ENCODE measurements around the gene CD3G.

CD3G gene

GRCh38 chr11:118322721-118323120, 21.4 kb upstream of the CD3G start:
- DNase-seq: no peak

GRCh38 chr11:118325283-118325682, 18.9 kb upstream of the CD3G start:
- DNase-seq: no peak

GRCh38 chr11:118328745-118329144, 15.4 kb upstream of the CD3G start:
- no peak for DNase-seq

GRCh38 chr11:118334745-118335144, 9.4 kb upstream of the CD3G start:
- no peak for DNase-seq

GRCh38 chr11:118338637-118339061, 5.5 kb upstream of the CD3G start:
- no peak for DNase-seq

GRCh38 chr11:118339281-118339961, 4.7 kb upstream of the CD3G start:
- no peak for DNase-seq

- DNase-seq: no peak
Measured at GRCh38 chr11:118340449-118340848, 3.7 kb upstream of the CD3G start.

- DNase-seq: no peak
Measured at GRCh38 chr11:118341261-118341660, 2.9 kb upstream of the CD3G start.

GRCh38 chr11:118341815-118342489, 2.2 kb upstream of the CD3G start:
- DNase-seq: no peak

GRCh38 chr11:118342503-118343161, 1.5 kb upstream of the CD3G start, which contains the start of gene CD3D:
Gene CD3D, minus strand, starts transcription at chr11:118342705. Its CDS starts 98 bp downstream, at chr11:118342607.
- no peak for DNase-seq

- no peak for DNase-seq
Measured at GRCh38 chr11:118343248-118343647, 896 bp upstream of the CD3G start.

- no peak for DNase-seq
Measured at GRCh38 chr11:118349475-118349874, 5.3 kb downstream of the CD3G start.

GRCh38 chr11:118353084-118353710, 9.1 kb downstream of the CD3G start:
- no peak for DNase-seq

GRCh38 chr11:118358071-118358470, 13.9 kb downstream of the CD3G start:
- no peak for DNase-seq

- DNase-seq: peak; percentile 50 to 97 (median 91)
Measured at GRCh38 chr11:118359295-118359958, 15.3 kb downstream of the CD3G start, which contains the start of gene UBE4A. Gene UBE4A, plus strand, starts transcription at chr11:118359600. Its CDS starts 5,481 bp downstream, at chr11:118365081.

GRCh38 chr11:118364956-118365615, 20.9 kb downstream of the CD3G start:
- no peak for DNase-seq

- DNase-seq: no peak
Measured at GRCh38 chr11:118366287-118366686, 22.1 kb downstream of the CD3G start.

- DNase-seq: no peak
Measured at GRCh38 chr11:118370774-118371173, 26.6 kb downstream of the CD3G start.

- DNase-seq: no peak
Measured at GRCh38 chr11:118373263-118373662, 29.1 kb downstream of the CD3G start.

- DNase-seq: no peak
Measured at GRCh38 chr11:118373871-118374270, 29.7 kb downstream of the CD3G start.

- no peak for DNase-seq
Measured at GRCh38 chr11:118374729-118375128, 30.6 kb downstream of the CD3G start.

Measured in nucleus accumbens (tissue), 56 donors.